AG09309 (cell line): Measurements from ENCODE around the gene TNFAIP1.

Experiments
- DNase-seq: peaks from one replicate; pipeline ENCODE4 v3.0.0-alpha.2; 2010; ENCODE audit warnings: low read depth
- H3K4me3 ChIP-seq: 2 replicates; pipeline ENCODE4 v1.5.1; 2011; ENCODE audit warnings: mild to moderate bottlenecking, low read depth, low read length, moderate library complexity; ENCODE audit not compliant: control insufficient read depth
- TF ChIP-seq, protein P1 (sequence below): IDR thresholded peaks from 2 replicates; pipeline ENCODE4 v1.5.1; 2011; ENCODE audit warnings: mild to moderate bottlenecking, low read depth, low read length, inconsistent platforms; ENCODE audit not compliant: insufficient read depth, control insufficient read depth; ENCODE audit errors: missing control alignments

The TNFAIP1 gene

DNA sequence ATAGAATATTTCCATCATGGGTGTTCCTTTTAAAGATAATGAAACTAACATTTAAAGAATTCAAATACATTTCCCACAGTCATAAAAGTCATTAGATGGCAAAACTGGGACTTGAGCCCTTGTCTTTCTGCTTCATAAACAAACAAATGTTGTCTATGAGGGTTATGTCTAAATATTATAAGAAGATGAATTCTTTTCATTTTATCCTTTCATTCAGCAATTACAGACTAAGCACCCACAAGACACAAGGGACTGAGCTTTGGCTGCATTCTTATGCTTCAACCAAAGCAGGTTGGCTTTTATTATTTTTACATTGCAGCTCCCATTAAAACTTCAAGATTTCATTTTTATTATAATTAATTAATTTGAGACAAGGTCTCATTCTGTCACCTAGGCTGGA is 50.8 kb downstream of the TNFAIP1 start:
- TF ChIP-seq, protein P1, sequence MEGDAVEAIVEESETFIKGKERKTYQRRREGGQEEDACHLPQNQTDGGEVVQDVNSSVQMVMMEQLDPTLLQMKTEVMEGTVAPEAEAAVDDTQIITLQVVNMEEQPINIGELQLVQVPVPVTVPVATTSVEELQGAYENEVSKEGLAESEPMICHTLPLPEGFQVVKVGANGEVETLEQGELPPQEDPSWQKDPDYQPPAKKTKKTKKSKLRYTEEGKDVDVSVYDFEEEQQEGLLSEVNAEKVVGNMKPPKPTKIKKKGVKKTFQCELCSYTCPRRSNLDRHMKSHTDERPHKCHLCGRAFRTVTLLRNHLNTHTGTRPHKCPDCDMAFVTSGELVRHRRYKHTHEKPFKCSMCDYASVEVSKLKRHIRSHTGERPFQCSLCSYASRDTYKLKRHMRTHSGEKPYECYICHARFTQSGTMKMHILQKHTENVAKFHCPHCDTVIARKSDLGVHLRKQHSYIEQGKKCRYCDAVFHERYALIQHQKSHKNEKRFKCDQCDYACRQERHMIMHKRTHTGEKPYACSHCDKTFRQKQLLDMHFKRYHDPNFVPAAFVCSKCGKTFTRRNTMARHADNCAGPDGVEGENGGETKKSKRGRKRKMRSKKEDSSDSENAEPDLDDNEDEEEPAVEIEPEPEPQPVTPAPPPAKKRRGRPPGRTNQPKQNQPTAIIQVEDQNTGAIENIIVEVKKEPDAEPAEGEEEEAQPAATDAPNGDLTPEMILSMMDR, result no peak
- no peak overlapping the region for H3K4me3 ChIP-seq
- DNase-seq, result no peak

DNA sequence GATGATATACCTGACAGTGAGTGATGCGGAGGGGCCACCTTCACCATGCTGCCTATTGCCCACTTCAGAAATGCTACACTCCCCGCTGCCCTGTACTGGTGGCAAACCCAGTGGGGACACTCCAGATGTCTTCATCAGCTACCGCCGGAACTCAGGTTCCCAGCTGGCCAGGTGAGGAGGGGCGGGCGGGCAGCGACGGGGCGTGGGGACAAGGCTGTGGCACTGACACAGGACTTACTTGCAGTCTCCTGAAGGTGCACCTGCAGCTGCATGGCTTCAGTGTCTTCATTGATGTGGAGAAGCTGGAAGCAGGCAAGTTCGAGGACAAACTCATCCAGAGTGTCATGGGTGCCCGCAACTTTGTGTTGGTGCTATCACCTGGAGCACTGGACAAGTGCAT is 52.5 kb downstream of the TNFAIP1 start:
- no peak overlapping the region for H3K4me3 ChIP-seq
- DNase-seq, result no peak
- TF ChIP-seq, protein P1, result no peak

DNA sequence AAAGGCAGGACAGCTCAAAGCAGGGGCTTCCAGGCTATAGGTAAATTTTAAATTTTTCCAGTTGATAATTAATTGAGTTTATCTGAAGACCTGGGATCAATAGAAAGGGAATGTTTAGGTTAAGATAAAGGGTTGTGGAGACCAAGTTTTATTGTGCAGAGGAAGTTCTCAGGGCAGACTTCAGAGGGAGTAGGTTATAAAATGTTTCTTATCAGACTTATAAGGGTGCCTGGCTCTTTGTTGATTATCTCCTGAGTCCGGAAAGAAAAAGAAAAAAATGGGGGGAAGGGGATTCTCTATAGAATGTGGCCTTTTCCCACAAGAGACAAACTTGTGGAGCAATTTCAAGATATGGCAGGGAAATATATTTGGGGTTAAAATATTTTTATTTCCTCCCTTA is 54.6 kb downstream of the TNFAIP1 start:
- DNase-seq, result no peak
- TF ChIP-seq, protein P1, result no peak
- H3K4me3 ChIP-seq, result no peak overlapping the region

DNA sequence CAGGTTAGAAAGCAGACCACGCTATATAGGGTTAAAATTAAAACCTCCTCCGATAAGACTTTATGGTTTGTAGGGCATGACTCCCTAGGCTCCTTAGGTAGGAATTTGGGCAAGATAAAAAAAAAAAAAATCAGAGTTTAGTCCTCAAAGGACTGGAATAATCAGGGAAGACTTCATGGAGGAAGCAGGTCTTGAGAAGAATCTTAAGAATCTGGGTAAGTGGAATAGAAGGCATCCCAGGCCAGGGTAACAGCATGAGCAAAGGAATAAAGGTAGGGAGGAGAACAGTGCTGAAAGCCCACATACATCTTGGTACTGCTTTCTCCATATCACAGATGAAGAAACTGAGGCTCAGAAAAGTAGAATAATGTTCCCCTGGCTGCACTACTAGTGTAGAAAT is 55.0 kb downstream of the TNFAIP1 start:
- no peak for DNase-seq
- TF ChIP-seq, protein P1, result no peak

DNA sequence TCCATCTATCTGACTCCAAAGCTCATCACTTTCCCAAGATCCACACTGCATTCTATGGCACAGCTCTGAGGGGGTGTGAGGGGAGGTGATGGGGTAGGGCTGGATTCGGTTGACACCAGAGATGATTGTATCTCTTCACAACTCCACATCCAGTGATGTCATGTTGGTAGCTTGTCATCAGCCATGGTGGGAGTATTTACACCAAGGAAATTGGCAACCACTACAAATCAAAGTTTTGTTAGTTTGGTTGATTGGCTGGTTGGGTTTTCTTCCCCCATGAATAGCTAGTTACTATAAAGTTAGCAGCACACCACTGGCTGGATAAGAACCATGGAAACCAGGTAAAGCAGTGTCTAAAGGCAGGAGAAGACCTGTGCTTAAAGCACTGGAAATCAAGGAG is 55.4 kb downstream of the TNFAIP1 start:
- H3K4me3 ChIP-seq, result no peak overlapping the region
- TF ChIP-seq, protein P1, result no peak
- DNase-seq, result no peak

More for the DNA sequence above, 55.0 kb downstream of the TNFAIP1 start:
- no peak overlapping the region for H3K4me3 ChIP-seq

DNA sequence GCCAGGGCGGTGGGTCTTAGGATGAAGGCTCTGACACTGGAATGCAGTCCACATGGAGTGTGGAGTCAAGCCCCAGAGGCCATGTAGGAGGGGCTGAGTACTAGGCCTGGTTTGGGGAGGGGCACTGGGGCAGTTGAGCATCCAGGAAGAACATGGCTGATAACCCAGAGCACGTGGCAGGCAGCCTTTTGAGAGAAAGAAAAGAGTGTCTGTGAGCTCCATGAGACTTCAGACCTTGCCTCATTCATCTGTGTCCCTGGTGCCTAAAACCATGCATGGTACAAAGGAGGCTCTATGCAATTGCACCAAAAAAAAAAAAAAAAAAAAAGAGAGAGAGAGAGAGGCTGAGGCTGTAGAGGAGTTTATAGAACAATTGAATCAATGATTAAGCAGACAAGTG is 55.8 kb downstream of the TNFAIP1 start:
- TF ChIP-seq, protein P1, result no peak
- DNase-seq, result no peak
- no peak overlapping the region for H3K4me3 ChIP-seq

DNA sequence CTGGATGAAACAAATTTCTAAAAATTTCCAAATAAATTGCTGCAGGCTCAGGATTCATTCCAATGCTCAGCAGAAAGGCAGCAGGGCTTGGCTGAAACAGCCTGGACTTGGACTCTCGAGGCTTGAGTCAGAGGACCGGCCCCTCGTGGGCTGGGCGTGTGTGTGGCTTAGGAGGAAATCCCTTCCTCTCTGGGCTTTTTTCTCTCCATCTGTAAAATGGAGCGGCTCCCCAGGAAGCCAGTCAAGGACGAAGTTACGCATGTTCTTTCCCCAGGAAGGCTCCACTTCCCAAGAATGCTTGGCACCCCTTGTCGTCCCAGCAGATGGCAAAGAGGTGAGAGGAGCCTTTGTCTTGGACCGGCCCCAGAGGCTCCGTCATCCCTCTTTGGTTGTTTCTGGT is 56.9 kb downstream of the TNFAIP1 start:
- TF ChIP-seq, protein P1, result no peak
- no peak for DNase-seq
- H3K4me3 ChIP-seq, result no peak overlapping the region
